ENCODE data around the gene CDX4.

DNA sequence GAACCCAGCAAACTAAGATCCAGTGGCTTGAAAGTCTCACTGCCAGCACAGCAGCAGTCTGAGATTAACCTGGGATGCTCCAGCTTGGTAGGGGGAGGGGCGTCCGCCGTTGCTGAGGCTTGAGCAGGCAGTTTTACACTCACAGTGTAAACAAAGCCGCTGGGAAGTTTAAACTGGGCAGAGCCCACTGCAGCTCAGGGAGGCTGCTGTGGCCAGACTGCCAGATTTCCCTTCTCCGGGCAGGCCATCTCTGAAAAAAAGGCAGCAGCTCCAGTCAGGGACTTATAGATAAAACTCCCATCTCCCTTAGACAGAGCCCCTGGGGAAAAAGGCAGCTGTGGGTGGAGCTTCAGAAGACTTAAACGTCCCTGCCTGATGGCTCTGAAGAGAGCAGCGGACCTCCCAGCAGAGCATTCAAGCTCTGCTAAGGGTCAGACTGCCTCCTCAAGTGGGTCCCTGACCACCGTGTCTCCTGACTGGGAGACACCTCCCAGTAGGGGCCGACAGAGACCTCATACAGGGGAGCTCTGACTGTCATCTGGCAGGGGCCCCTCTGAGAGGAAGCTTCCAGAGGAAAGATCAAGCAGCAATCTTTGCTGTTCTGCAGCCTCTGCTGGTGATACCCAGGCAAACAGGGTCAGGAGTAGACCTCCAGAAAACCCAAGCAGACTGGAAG, 45.1 kb upstream of the CDX4 start:
- TF ChIP-seq EGR1 (IDR thresholded peaks at IDR 0.05) (no peak), RAD21 (IDR thresholded peaks at IDR 0.05; ENCODE audit: low read depth) (no peak), EP300 (IDR thresholded peaks at IDR 0.05; ENCODE audit: borderline replicate concordance) (no peak), YY1 (IDR thresholded peaks at IDR 0.05; ENCODE audit: low read depth) (no peak), CREB1 (IDR thresholded peaks at IDR 0.05; ENCODE audit: low read depth) (no peak)
- TF ChIP-seq, protein P1, sequence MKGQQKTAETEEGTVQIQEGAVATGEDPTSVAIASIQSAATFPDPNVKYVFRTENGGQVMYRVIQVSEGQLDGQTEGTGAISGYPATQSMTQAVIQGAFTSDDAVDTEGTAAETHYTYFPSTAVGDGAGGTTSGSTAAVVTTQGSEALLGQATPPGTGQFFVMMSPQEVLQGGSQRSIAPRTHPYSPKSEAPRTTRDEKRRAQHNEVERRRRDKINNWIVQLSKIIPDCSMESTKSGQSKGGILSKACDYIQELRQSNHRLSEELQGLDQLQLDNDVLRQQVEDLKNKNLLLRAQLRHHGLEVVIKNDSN (IDR thresholded peaks at IDR 0.05) = no peak
- TF ChIP-seq, protein P2, sequence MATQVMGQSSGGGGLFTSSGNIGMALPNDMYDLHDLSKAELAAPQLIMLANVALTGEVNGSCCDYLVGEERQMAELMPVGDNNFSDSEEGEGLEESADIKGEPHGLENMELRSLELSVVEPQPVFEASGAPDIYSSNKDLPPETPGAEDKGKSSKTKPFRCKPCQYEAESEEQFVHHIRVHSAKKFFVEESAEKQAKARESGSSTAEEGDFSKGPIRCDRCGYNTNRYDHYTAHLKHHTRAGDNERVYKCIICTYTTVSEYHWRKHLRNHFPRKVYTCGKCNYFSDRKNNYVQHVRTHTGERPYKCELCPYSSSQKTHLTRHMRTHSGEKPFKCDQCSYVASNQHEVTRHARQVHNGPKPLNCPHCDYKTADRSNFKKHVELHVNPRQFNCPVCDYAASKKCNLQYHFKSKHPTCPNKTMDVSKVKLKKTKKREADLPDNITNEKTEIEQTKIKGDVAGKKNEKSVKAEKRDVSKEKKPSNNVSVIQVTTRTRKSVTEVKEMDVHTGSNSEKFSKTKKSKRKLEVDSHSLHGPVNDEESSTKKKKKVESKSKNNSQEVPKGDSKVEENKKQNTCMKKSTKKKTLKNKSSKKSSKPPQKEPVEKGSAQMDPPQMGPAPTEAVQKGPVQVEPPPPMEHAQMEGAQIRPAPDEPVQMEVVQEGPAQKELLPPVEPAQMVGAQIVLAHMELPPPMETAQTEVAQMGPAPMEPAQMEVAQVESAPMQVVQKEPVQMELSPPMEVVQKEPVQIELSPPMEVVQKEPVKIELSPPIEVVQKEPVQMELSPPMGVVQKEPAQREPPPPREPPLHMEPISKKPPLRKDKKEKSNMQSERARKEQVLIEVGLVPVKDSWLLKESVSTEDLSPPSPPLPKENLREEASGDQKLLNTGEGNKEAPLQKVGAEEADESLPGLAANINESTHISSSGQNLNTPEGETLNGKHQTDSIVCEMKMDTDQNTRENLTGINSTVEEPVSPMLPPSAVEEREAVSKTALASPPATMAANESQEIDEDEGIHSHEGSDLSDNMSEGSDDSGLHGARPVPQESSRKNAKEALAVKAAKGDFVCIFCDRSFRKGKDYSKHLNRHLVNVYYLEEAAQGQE (IDR thresholded peaks at IDR 0.05; ENCODE audit: low read depth) = no peak
- TF ChIP-seq, protein P3, sequence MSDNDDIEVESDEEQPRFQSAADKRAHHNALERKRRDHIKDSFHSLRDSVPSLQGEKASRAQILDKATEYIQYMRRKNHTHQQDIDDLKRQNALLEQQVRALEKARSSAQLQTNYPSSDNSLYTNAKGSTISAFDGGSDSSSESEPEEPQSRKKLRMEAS (IDR thresholded peaks at IDR 0.05) = no peak
